Neural cell (in vitro differentiated cells): ENCODE measurements around the gene ARID3A. TPM values are rescaled to one million over a fixed set of nuclear protein-coding genes. Genes with fewer than 3 reads are reported as not detected.
A peak's percentile ranks its signal among the peaks of the same experiment; 100 is the strongest.
"Not testable (repeated sequence)": the region's sequence is repeated elsewhere in the genome, so short reads cannot be mapped to it uniquely, and the experiment has no call there.

ENCODE experiments used
- H2AFZ ChIP-seq: fragments of 200-600, 300-800 bp; sonication (generic), shearing (Covaris generic); 2 replicates; pipeline ENCODE4 v1.6.0; 2014; ENCODE audit warnings: low read depth, mild to moderate bottlenecking, antibody characterized with exemption, low read length, moderate library complexity
- H3F3A ChIP-seq: fragments of 200-600 bp; shearing (Covaris generic); 2 replicates; pipeline ENCODE4 v1.6.1; 2016; ENCODE audit warnings: mild to moderate bottlenecking, moderate library complexity, mixed read lengths, antibody characterized with exemption, low read length; ENCODE audit not compliant: insufficient read depth, poor library complexity, severe bottlenecking
- H3K27ac ChIP-seq: fragments of 200-600, 300-800 bp; sonication (generic), shearing (Covaris generic); 2 replicates; pipeline ENCODE4 v1.5.1; 2014; ENCODE audit warnings: mild to moderate bottlenecking, low read length, moderate library complexity
- H3K27me3 ChIP-seq: fragments of 300-800, 200-600 bp; sonication (generic), shearing (Covaris generic); 2 replicates; pipeline ENCODE4 v1.6.0; 2014; ENCODE audit warnings: mild to moderate bottlenecking, low read depth, low read length, moderate library complexity; ENCODE audit not compliant: insufficient read depth
- H3K36me3 ChIP-seq: fragments of 300-800, 200-600 bp; sonication (generic), shearing (Covaris generic); 2 replicates; pipeline ENCODE4 v1.5.1; 2014; ENCODE audit warnings: mild to moderate bottlenecking, antibody characterized with exemption, low read length, moderate library complexity; ENCODE audit not compliant: insufficient read depth
- H3K4me2 ChIP-seq: fragments of 300-800, 200-600 bp; sonication (generic), shearing (Covaris generic); 2 replicates; pipeline ENCODE4 v1.6.0; 2014; ENCODE audit warnings: mild to moderate bottlenecking, low read length
- H3K4me3 ChIP-seq: fragments of 300-800, 200-600 bp; sonication (generic), shearing (Covaris generic); 2 replicates; pipeline ENCODE4 v1.5.1; 2014; ENCODE audit warnings: mild to moderate bottlenecking, low read length, moderate library complexity
- H3K79me2 ChIP-seq: fragments of 200-600 bp; shearing (Covaris generic); replicated peaks from 2 replicates; pipeline ENCODE4 v1.6.0; 2014; ENCODE audit warnings: mild to moderate bottlenecking, low read length, moderate library complexity; ENCODE audit not compliant: insufficient read depth
- H3K9ac ChIP-seq: fragments of 300-800, 200-600 bp; sonication (generic), shearing (Covaris generic); 2 replicates; pipeline ENCODE4 v1.6.1; 2016; ENCODE audit warnings: mild to moderate bottlenecking, low read length, mixed read lengths
- H3K9me2 ChIP-seq: fragments of 200-600 bp; shearing (Covaris generic); 2 replicates; pipeline ENCODE4 v1.6.1; 2016; ENCODE audit warnings: mild to moderate bottlenecking, low read length, mixed read lengths; ENCODE audit not compliant: insufficient read depth
- H3K9me3 ChIP-seq: fragments of 200-600, 300-800 bp; sonication (generic), shearing (Covaris generic); 2 replicates; pipeline ENCODE4 v1.6.1; 2016; ENCODE audit warnings: mild to moderate bottlenecking, mixed run types, low read length, moderate library complexity, mixed read lengths
- H4K20me1 ChIP-seq: fragments of 200-600 bp; shearing (Covaris generic); 2 replicates; pipeline ENCODE4 v1.6.1; 2016; ENCODE audit warnings: mild to moderate bottlenecking, mixed run types; ENCODE audit not compliant: insufficient read depth
- CTCF ChIP-seq: fragments of 450-650 bp; IDR thresholded peaks from 2 replicates; pipeline ENCODE4 v1.5.1; 2014; ENCODE audit warnings: antibody characterized with exemption, mild to moderate bottlenecking, moderate library complexity; ENCODE audit not compliant: poor library complexity, severe bottlenecking
- EP300 ChIP-seq: fragments of 450-650 bp; conservative IDR thresholded peaks from 2 replicates; pipeline ENCODE4 v1.6.1; 2014; ENCODE audit warnings: antibody characterized with exemption, mild to moderate bottlenecking, moderate library complexity; ENCODE audit not compliant: poor library complexity, severe bottlenecking
- EZH2 ChIP-seq: fragments of 200-600, 300-800 bp; shearing (Covaris generic), sonication (generic); IDR thresholded peaks from 2 replicates; pipeline ENCODE4 v1.6.1; 2014; ENCODE audit warnings: antibody characterized with exemption, low read length, borderline replicate concordance, mild to moderate bottlenecking; ENCODE audit not compliant: insufficient read depth, poor library complexity, severe bottlenecking
- MXI1 ChIP-seq: fragments of 450-650 bp; conservative IDR thresholded peaks from 2 replicates; pipeline ENCODE4 v1.6.1; 2014; ENCODE audit warnings: antibody characterized with exemption, mild to moderate bottlenecking; ENCODE audit not compliant: poor library complexity, severe bottlenecking
- POLR2AphosphoS5 ChIP-seq: IDR thresholded peaks from 2 replicates; pipeline ENCODE4 v1.6.1; 2012
- RAD21 ChIP-seq: fragments of 450-650 bp; conservative IDR thresholded peaks from 2 replicates; pipeline ENCODE4 v1.6.1; 2014; ENCODE audit warnings: antibody characterized with exemption, mild to moderate bottlenecking, moderate library complexity
- REST ChIP-seq: IDR thresholded peaks from 2 replicates; pipeline ENCODE4 v1.6.1; 2012; ENCODE audit warnings: borderline replicate concordance
- SMC3 ChIP-seq: fragments of 450-650 bp; conservative IDR thresholded peaks from 2 replicates; pipeline ENCODE4 v1.6.1; 2014; ENCODE audit warnings: antibody characterized with exemption, mild to moderate bottlenecking, moderate library complexity; ENCODE audit not compliant: poor library complexity
- TAF1 ChIP-seq: IDR thresholded peaks from 2 replicates; pipeline ENCODE4 v1.6.1; 2012; ENCODE audit warnings: low read depth
- polyA plus RNA-seq: library from polyadenylated mRNA; depleted of rRNA; stranded (reverse); fragments of >200 nt; gene quantifications from 2 replicates; pipeline ENCODE4 v1.2.3, GENCODE V29; 2014

ARID3A gene
- polyA plus RNA-seq, 1 donor from 2014 or later: 11.4 TPM

GRCh38 chr19:891421-892200 is 34.2 kb upstream of the ARID3A start:
- peak overlapping the region; percentile 80 for H3K4me2 ChIP-seq
- H3K79me2 ChIP-seq, H3K9me3 ChIP-seq, H3K9me2 ChIP-seq, H4K20me1 ChIP-seq, H3K27me3 ChIP-seq, H3K36me3 ChIP-seq, H2AFZ ChIP-seq, H3K27ac ChIP-seq, H3F3A ChIP-seq: not testable (repeated sequence)
- H3K9ac ChIP-seq: peak overlapping the region; percentile 85
- H3K4me3 ChIP-seq: peak overlapping the region; percentile 76

GRCh38 chr19:892243-892893 is 33.5 kb upstream of the ARID3A start:
- no peaks in the 10 kb centered on the region for H3K27me3 ChIP-seq
- H3K9ac ChIP-seq: peak overlapping the region; percentile 85
- no peaks in the 10 kb centered on the region for H4K20me1 ChIP-seq
- peak overlapping the region; percentile 76 for H3K4me3 ChIP-seq
- H3K4me2 ChIP-seq: peak overlapping the region; percentile 80
- H3K9me2 ChIP-seq: no peaks in the 10 kb centered on the region
- no peaks in the 10 kb centered on the region for H3K36me3 ChIP-seq
- no peak overlapping the region for H2AFZ ChIP-seq
- TF ChIP-seq MXI1 (no peak), SMC3 (no peak), EZH2 (no peak), EP300 (no peak), CTCF (no peak), TAF1 (no peak), POLR2AphosphoS5 (no peak), RAD21 (no peak), REST (no peak)
- no peaks in the 10 kb centered on the region for H3K9me3 ChIP-seq
- H3K79me2 ChIP-seq: peaks cover 6% of the 10 kb centered on the region
- H3K27ac ChIP-seq: peak overlapping the region; percentile 86
- H3F3A ChIP-seq: no peaks in the 10 kb centered on the region
